GM12878 (cell line): ENCODE results near the gene MGAT4C. TPM values are rescaled to one million over a fixed set of nuclear protein-coding genes. Genes with fewer than 3 reads are reported as not detected.

Experiments used
- ATAC-seq: fragments of 200-7000 bp; cut with Tn5 transposase; 3 replicates; pipeline ENCODE4 v1.9.1; 2020; ENCODE audit warnings: mild to moderate bottlenecking, moderate library complexity
- BruUV-seq: library from RNA; stranded (reverse); fragments of 400-500 nt; replicated peaks from 2 replicates; lab custom pipeline; 2021; lab: Mats Ljungman, UMichigan
- CTCF ChIA-PET: fragments of 300-600 bp; sonication (Branson Sonifier 250); formaldehyde crosslinking; extraction: SDS; loops from one replicate; lab custom pipeline; 2021; ENCODE audit warnings: inconsistent platforms; lab: Yijun Ruan, JAX
- POLR2A ChIA-PET: fragments of 350-600 bp; formaldehyde crosslinking; extraction: SDS; loops from one replicate; lab custom pipeline; 2021; ENCODE audit warnings: inconsistent platforms; lab: Charles Lee
- RAD21 ChIA-PET: fragments of 300-600 bp; sonication (Branson Sonifier 250); formaldehyde crosslinking; loops from one replicate; lab custom pipeline; 2023; ENCODE audit warnings: antibody characterized with exemption; ENCODE audit not compliant: unreplicated experiment; lab: Charles Lee
- SMC1A ChIA-PET: fragments of 300-600 bp; sonication (Branson Sonifier 250); formaldehyde crosslinking; loops from one replicate; lab custom pipeline; 2023; ENCODE audit not compliant: unreplicated experiment, uncharacterized antibody; lab: Charles Lee
- DNase-seq: peaks from one replicate; pipeline ENCODE4 v3.0.0-alpha.2; 2011; ENCODE audit warnings: low read depth, low spot score
- FAIRE-seq: peaks from 3 replicates; lab custom pipeline; 2011; peaks lifted over from hg19 to GRCh38; lab: Jason Lieb, UNC
- H2AFZ ChIP-seq: 2 replicates; pipeline ENCODE4 v1.6.0; 2011; ENCODE audit warnings: low read depth, low read length, control low read depth; ENCODE audit not compliant: control insufficient read depth
- H3K27ac ChIP-seq: 2 replicates; pipeline ENCODE4 v1.5.1; 2011; ENCODE audit warnings: control low read depth; ENCODE audit not compliant: control insufficient read depth, insufficient read depth
- H3K27me3 ChIP-seq, 2 experiments: replicated peaks in 1 of 2; 2 replicates each; pipeline versions ENCODE4 v1.6.0 to v1.6.1; 2011; ENCODE audit warnings: low read length in 1 of 2; ENCODE audit not compliant: control insufficient read depth in 2 of 2, insufficient read depth in 2 of 2
- H3K36me3 ChIP-seq, 2 experiments: 2 replicates each; pipeline ENCODE4 v1.5.1; 2011; ENCODE audit warnings: low read length in 1 of 2; ENCODE audit not compliant: control insufficient read depth in 2 of 2, insufficient read depth in 2 of 2
- H3K4me1 ChIP-seq: 2 replicates; pipeline ENCODE4 v1.6.1; 2011; ENCODE audit warnings: mild to moderate bottlenecking, low read length, moderate library complexity, mixed read lengths; ENCODE audit not compliant: control insufficient read depth, insufficient read depth
- H3K4me2 ChIP-seq: 2 replicates; pipeline ENCODE4 v1.6.0; 2011; ENCODE audit warnings: control low read depth; ENCODE audit not compliant: control insufficient read depth, insufficient read depth
- H3K4me3 ChIP-seq: fragments of 200-600 bp; sonication (generic); 2 replicates; pipeline ENCODE4 v1.5.1; 2016
- H3K79me2 ChIP-seq: 2 replicates; pipeline ENCODE4 v1.6.0; 2011; ENCODE audit warnings: low read length; ENCODE audit not compliant: control insufficient read depth, insufficient read depth
- H3K9ac ChIP-seq: 2 replicates; pipeline ENCODE4 v1.8.0; 2011; ENCODE audit warnings: low read length, control low read depth, mixed read lengths; ENCODE audit not compliant: control insufficient read depth, insufficient read depth
- H3K9me3 ChIP-seq: replicated peaks from 3 replicates; pipeline ENCODE4 v1.5.1; 2011; ENCODE audit warnings: mild to moderate bottlenecking, low read length; ENCODE audit not compliant: control insufficient read depth, insufficient read depth
- H4K20me1 ChIP-seq: 2 replicates; pipeline ENCODE4 v1.6.0; 2011; ENCODE audit not compliant: control insufficient read depth, insufficient read depth
- E2F4 ChIP-seq: IDR thresholded peaks from 2 replicates; pipeline ENCODE4 v1.6.1; 2012; ENCODE audit warnings: low read depth, low read length, improper control_type of control experiment
- FOS ChIP-seq: IDR thresholded peaks from 3 replicates; pipeline ENCODE4 v1.6.1; 2011; ENCODE audit warnings: borderline replicate concordance; ENCODE audit not compliant: insufficient read length; ENCODE audit errors: extremely low read depth
- POLR2AphosphoS2 ChIP-seq: IDR thresholded peaks from 2 replicates; pipeline ENCODE4 v1.6.1; 2011; ENCODE audit warnings: low read depth, mild to moderate bottlenecking, low read length, improper control_type of control experiment, moderate library complexity
- TAF1 ChIP-seq: IDR thresholded peaks from 2 replicates; pipeline ENCODE4 v1.6.1; 2011; ENCODE audit warnings: mild to moderate bottlenecking, low read depth, low read length, borderline replicate concordance
- ZNF217 ChIP-seq: fragments of 450-650 bp; IDR thresholded peaks from 2 replicates; pipeline ENCODE4 v1.6.1; 2017; ENCODE audit warnings: antibody characterized with exemption, mild to moderate bottlenecking
- ZNF687 ChIP-seq: fragments of 450-650 bp; IDR thresholded peaks from 2 replicates; pipeline ENCODE4 v1.6.1; 2017; ENCODE audit warnings: mild to moderate bottlenecking, moderate library complexity
- WGBS: methylation state at CpG from one replicate; pipeline ENCODE4 v1.1.6; 2016; ENCODE audit warnings: low lambda C conversion rate; ENCODE audit not compliant: insufficient replicate concordance, insufficient coverage; ENCODE audit errors: missing lambda C conversion rate; 5-methylcytosine and 5-hydroxymethylcytosine counted together
- in situ Hi-C: fragments of 300-500 bp; cut with MboI; formaldehyde crosslinking; loops from 9 replicates; pipeline ENCODE4 v1.14.3; 2018; ENCODE audit warnings: mixed read lengths
- intact Hi-C: fragments of 100-400 bp; cut with micrococcal nuclease; formaldehyde crosslinking; loops from one replicate; pipeline ENCODE4 v1.14.2; 2022; ENCODE audit not compliant: unreplicated experiment
- polyA plus RNA-seq, 11 experiments: library from polyadenylated mRNA; depleted of rRNA in 4 of 11; unstranded in 6 of 11; stranded (reverse) in 5 of 11; fragments of >200 nt; fragmentation: Nextera tagmentation in 4 of 11; fragmentation: Illumina TruSeq in 1 of 11; extraction: Ambion mirVana in 4 of 11; extraction: Trizol in 1 of 11; gene quantifications; 1 replicate in 1 of 11; 2 replicates in 10 of 11; pipeline versions ENCODE4 v1.2.1 to v1.2.3, GENCODE V29; 2011 to 2016; ENCODE audit warnings: inconsistent platforms in 2 of 11, missing spikeins in 2 of 11, low read depth in 1 of 11
- total RNA-seq, 4 experiments: library from RNA; depleted of rRNA in 3 of 4; stranded (reverse); fragments of >200 nt in 3 of 4; fragmentation: Illumina TruSeq in 1 of 4; extraction: Trizol in 1 of 4; gene quantifications; 2 replicates each; pipeline versions ENCODE4 v1.2.1 to v1.2.3, GENCODE V29; 2013 to 2021
- TF ChIP-seq, protein P1 (sequence below): fragments of 450-650 bp; IDR thresholded peaks from 2 replicates; pipeline ENCODE4 v1.6.1; 2018; ENCODE audit warnings: borderline replicate concordance, mild to moderate bottlenecking; ENCODE audit not compliant: partially characterized antibody
- TF ChIP-seq, protein P2 (sequence below): fragments of 150-350 bp; IDR thresholded peaks from 2 replicates; pipeline ENCODE4 v1.6.1; 2014; ENCODE audit warnings: mild to moderate bottlenecking, low read depth, low read length
- TF ChIP-seq, protein P3 (sequence below), 3 experiments: IDR thresholded peaks in 2 of 3; conservative IDR thresholded peaks in 1 of 3; 2 replicates each; pipeline ENCODE4 v1.5.1; 2011; ENCODE audit warnings: low read depth in 3 of 3, low read length in 3 of 3, mild to moderate bottlenecking in 3 of 3, control low read depth in 2 of 3, moderate library complexity in 2 of 3, inconsistent platforms in 1 of 3, mixed read lengths in 1 of 3; ENCODE audit not compliant: control insufficient read depth in 2 of 3, insufficient read depth in 1 of 3; ENCODE audit errors: extremely low read depth in 1 of 3
- TF ChIP-seq, protein P4 (sequence below): fragments of 450-650 bp; IDR thresholded peaks from 2 replicates; pipeline ENCODE4 v1.6.1; 2017; ENCODE audit warnings: mild to moderate bottlenecking

MGAT4C gene
- total and polyA plus RNA-seq, 10 of the 15 experiments (the other 5 are each of a cell fraction or from before 2014, with no cell fraction given): not detected

- Histone ChIP-seq H3K79me2 (no peaks in the 10 kb centered on the region), H4K20me1 (no peaks in the 10 kb centered on the region), H2AFZ (no peak overlapping the region), H3K36me3 (no peaks in the 10 kb centered on the region), H3K27ac (no peak overlapping the region), H3K4me2 (no peak overlapping the region), H3K27me3 (no peaks in the 10 kb centered on the region), H3K9me3 (no peaks in the 10 kb centered on the region), H3K9ac (no peak overlapping the region), H3K4me1 (no peaks in the 10 kb centered on the region), H3K4me3 (no peak overlapping the region)
- 82% methylated on average over 2 of the region's 2 CpGs for WGBS
- TF ChIP-seq ZNF217 (no peak), TAF1 (no peak), POLR2AphosphoS2 (no peak), E2F4 (no peak), FOS (no peak), ZNF687 (no peak)
- TF ChIP-seq, protein P1, sequence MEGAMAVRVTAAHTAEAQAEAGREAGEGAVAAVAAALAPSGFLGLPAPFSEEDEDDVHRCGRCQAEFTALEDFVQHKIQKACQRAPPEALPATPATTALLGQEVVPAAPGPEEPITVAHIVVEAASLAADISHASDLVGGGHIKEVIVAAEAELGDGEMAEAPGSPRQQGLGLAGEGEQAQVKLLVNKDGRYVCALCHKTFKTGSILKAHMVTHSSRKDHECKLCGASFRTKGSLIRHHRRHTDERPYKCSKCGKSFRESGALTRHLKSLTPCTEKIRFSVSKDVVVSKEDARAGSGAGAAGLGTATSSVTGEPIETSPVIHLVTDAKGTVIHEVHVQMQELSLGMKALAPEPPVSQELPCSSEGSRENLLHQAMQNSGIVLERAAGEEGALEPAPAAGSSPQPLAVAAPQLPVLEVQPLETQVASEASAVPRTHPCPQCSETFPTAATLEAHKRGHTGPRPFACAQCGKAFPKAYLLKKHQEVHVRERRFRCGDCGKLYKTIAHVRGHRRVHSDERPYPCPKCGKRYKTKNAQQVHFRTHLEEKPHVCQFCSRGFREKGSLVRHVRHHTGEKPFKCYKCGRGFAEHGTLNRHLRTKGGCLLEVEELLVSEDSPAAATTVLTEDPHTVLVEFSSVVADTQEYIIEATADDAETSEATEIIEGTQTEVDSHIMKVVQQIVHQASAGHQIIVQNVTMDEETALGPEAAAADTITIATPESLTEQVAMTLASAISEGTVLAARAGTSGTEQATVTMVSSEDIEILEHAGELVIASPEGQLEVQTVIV: no peak
- TF ChIP-seq, protein P2, sequence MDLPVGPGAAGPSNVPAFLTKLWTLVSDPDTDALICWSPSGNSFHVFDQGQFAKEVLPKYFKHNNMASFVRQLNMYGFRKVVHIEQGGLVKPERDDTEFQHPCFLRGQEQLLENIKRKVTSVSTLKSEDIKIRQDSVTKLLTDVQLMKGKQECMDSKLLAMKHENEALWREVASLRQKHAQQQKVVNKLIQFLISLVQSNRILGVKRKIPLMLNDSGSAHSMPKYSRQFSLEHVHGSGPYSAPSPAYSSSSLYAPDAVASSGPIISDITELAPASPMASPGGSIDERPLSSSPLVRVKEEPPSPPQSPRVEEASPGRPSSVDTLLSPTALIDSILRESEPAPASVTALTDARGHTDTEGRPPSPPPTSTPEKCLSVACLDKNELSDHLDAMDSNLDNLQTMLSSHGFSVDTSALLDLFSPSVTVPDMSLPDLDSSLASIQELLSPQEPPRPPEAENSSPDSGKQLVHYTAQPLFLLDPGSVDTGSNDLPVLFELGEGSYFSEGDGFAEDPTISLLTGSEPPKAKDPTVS: no peak
- TF ChIP-seq, protein P3, sequence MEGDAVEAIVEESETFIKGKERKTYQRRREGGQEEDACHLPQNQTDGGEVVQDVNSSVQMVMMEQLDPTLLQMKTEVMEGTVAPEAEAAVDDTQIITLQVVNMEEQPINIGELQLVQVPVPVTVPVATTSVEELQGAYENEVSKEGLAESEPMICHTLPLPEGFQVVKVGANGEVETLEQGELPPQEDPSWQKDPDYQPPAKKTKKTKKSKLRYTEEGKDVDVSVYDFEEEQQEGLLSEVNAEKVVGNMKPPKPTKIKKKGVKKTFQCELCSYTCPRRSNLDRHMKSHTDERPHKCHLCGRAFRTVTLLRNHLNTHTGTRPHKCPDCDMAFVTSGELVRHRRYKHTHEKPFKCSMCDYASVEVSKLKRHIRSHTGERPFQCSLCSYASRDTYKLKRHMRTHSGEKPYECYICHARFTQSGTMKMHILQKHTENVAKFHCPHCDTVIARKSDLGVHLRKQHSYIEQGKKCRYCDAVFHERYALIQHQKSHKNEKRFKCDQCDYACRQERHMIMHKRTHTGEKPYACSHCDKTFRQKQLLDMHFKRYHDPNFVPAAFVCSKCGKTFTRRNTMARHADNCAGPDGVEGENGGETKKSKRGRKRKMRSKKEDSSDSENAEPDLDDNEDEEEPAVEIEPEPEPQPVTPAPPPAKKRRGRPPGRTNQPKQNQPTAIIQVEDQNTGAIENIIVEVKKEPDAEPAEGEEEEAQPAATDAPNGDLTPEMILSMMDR (IDR thresholded peaks at IDR 0.05 in 2 of 3, conservative IDR thresholded peaks at IDR 0.05 in 1 of 3; ENCODE audit: control insufficient read depth in 2 of 3, extremely low read depth in 1 of 3, insufficient read depth in 1 of 3, low read depth in 3 of 3, low read length in 3 of 3): no peak
- TF ChIP-seq, protein P4, sequence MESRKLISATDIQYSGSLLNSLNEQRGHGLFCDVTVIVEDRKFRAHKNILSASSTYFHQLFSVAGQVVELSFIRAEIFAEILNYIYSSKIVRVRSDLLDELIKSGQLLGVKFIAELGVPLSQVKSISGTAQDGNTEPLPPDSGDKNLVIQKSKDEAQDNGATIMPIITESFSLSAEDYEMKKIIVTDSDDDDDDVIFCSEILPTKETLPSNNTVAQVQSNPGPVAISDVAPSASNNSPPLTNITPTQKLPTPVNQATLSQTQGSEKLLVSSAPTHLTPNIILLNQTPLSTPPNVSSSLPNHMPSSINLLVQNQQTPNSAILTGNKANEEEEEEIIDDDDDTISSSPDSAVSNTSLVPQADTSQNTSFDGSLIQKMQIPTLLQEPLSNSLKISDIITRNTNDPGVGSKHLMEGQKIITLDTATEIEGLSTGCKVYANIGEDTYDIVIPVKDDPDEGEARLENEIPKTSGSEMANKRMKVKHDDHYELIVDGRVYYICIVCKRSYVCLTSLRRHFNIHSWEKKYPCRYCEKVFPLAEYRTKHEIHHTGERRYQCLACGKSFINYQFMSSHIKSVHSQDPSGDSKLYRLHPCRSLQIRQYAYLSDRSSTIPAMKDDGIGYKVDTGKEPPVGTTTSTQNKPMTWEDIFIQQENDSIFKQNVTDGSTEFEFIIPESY: no peak
- ChIA-PET CTCF (no interaction called here), RAD21 (no interaction called here), POLR2A (no interaction called here), SMC1A (no interaction called here)
- intact Hi-C loops: no loop called here
- DNase-seq: no peak
- no TSS peak for BruUV-seq
- in situ Hi-C loops: no loop called here
- no peak for FAIRE-seq
- no peak for ATAC-seq
Measured at GRCh38 chr12:86174188-86174587, 82.0 kb downstream of the MGAT4C start.
